Liver (tissue), 3 donors: ENCODE results near the gene ADAMTS6.

Experiments
- CTCF ChIP-seq: fragments of 150-350 bp; IDR thresholded peaks from 2 replicates; pipeline ENCODE4 v1.5.1; 2017; ENCODE audit warnings: improper control_type of control experiment, low read depth, low read length; ENCODE audit not compliant: missing input control
- EGR1 ChIP-seq, 2 donors: IDR thresholded peaks; 2 replicates each; pipeline ENCODE4 v1.6.1; 2016 to 2018; ENCODE audit warnings: antibody characterized with exemption in 2 of 2, low read depth in 2 of 2
- MAX ChIP-seq: IDR thresholded peaks from 2 replicates; pipeline ENCODE4 v1.6.1; 2016; ENCODE audit warnings: antibody characterized with exemption
- RAD21 ChIP-seq, 2 donors: IDR thresholded peaks; 2 replicates each; pipeline ENCODE4 v1.6.1; 2016; ENCODE audit warnings: antibody characterized with exemption in 2 of 2, mild to moderate bottlenecking in 2 of 2
- REST ChIP-seq: IDR thresholded peaks from 2 replicates; pipeline ENCODE4 v1.6.1; 2016; ENCODE audit warnings: antibody characterized with exemption, mild to moderate bottlenecking
- RXRA ChIP-seq, 2 donors: IDR thresholded peaks; 2 replicates each; pipeline ENCODE4 v1.6.1; 2017 to 2018; ENCODE audit warnings: antibody characterized with exemption in 2 of 2, mild to moderate bottlenecking in 1 of 2
- SP1 ChIP-seq: IDR thresholded peaks from 2 replicates; pipeline ENCODE4 v1.6.1; 2018; ENCODE audit warnings: antibody characterized with exemption, mild to moderate bottlenecking
- TAF1 ChIP-seq: conservative IDR thresholded peaks from 2 replicates; pipeline ENCODE4 v1.6.1; 2016; ENCODE audit warnings: antibody characterized with exemption, mild to moderate bottlenecking
- YY1 ChIP-seq: IDR thresholded peaks from 2 replicates; pipeline ENCODE4 v1.6.1; 2016; ENCODE audit warnings: antibody characterized with exemption, mild to moderate bottlenecking
- donor health status: healthy.
- donor health status: healthy.

GRCh38 chr5:65383859-65384258 is 97.9 kb downstream of the ADAMTS6 start:
- TF ChIP-seq REST (no peak), CTCF (no peak), YY1 (no peak), RAD21 (IDR thresholded peaks at IDR 0.05) (no peak), EGR1 (IDR thresholded peaks at IDR 0.05; ENCODE audit: low read depth in 2 of 2) (no peak), RXRA (IDR thresholded peaks at IDR 0.05) (no peak), MAX (no peak), SP1 (no peak), TAF1 (no peak)
